Peyer's patch (tissue), 4 donors: ENCODE results near the gene TSPAN18.

Experiments
- CTCF ChIP-seq, 6 experiments: fragments of 450-650 bp in 4 of 6; fragments of 200-600 bp in 2 of 6; sonication (generic) in 1 of 6; IDR thresholded peaks; one replicate each; pipeline ENCODE4 v1.5.1; 2017 to 2019; ENCODE audit warnings: antibody characterized with exemption in 6 of 6, mild to moderate bottlenecking in 3 of 6, moderate library complexity in 1 of 6
- POLR2A ChIP-seq, 2 donors: fragments of 450-650 bp; IDR thresholded peaks; one replicate each; pipeline ENCODE4 v1.5.1; 2017; ENCODE audit warnings: antibody characterized with exemption in 2 of 2, mild to moderate bottlenecking in 2 of 2, moderate library complexity in 2 of 2

- TF ChIP-seq CTCF (IDR thresholded peaks at IDR 0.05), result no peak
- no peak for TF ChIP-seq POLR2A (IDR thresholded peaks at IDR 0.05)
Measured at GRCh38 chr11:44833221-44833876, 106.6 kb downstream of the TSPAN18 start.
